ENCODE results near the gene IKBKE.

IKBKE gene

DNA sequence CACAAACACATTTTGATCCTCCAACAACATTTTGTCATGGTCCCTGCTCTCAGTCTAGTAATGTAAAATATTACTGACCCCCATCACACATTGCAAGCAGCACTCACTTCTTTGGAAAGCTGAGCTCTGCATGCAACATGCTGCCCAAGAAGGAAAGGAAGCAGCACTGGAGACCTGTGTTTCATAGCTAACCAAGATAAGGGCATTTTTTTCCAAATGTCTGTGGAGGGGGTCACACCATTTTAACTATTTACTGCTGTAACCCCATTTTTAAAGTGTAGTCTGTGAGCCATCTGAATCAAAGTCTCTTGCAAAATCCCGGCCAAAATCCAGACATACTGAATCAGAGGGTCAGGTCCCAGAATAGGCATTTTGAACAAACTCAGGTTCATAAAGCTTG is 32.5 kb downstream of the IKBKE start:
- peaks cover 4% of the 10 kb centered on the region for H3K4me1 ChIP-seq (ENCODE audit: control insufficient read depth, insufficient read depth, low read length, poor library complexity, severe bottlenecking)
- H3K36me3 ChIP-seq (ENCODE audit: control insufficient read depth, insufficient read depth, low read length), result peaks cover 19% of the 10 kb centered on the region
- no peak overlapping the region for H3K27ac ChIP-seq (ENCODE audit: insufficient read depth, low read length, poor library complexity, severe bottlenecking)
- no peak for DNase-seq
- H3K27me3 ChIP-seq (replicated peaks; ENCODE audit: control insufficient read depth, insufficient read depth, low read length, poor library complexity, severe bottlenecking), result no peaks in the 10 kb centered on the region
- no peaks in the 10 kb centered on the region for H3K9me3 ChIP-seq (ENCODE audit: control insufficient read depth, low read length)
- no peak overlapping the region for H3K4me3 ChIP-seq (ENCODE audit: insufficient read depth, low read depth, low read length, poor library complexity, severe bottlenecking)

GRCh38 chr1:206503591-206504362 is 33.5 kb downstream of the IKBKE start:
- Histone ChIP-seq H3K27ac (ENCODE audit: insufficient read depth, low read length, poor library complexity, severe bottlenecking) (no peak overlapping the region), H3K36me3 (ENCODE audit: control insufficient read depth, insufficient read depth, low read length) (peaks cover 11% of the 10 kb centered on the region), H3K27me3 (replicated peaks; ENCODE audit: control insufficient read depth, insufficient read depth, low read length, poor library complexity, severe bottlenecking) (peaks cover 7% of the 10 kb centered on the region), H3K9me3 (ENCODE audit: control insufficient read depth, low read length) (no peaks in the 10 kb centered on the region), H3K4me3 (ENCODE audit: insufficient read depth, low read depth, low read length, poor library complexity, severe bottlenecking) (no peak overlapping the region), H3K4me1 (ENCODE audit: control insufficient read depth, insufficient read depth, low read length, poor library complexity, severe bottlenecking) (peaks cover 13% of the 10 kb centered on the region)
- no peak for DNase-seq

- H3K4me3 ChIP-seq (ENCODE audit: insufficient read depth, low read depth, low read length, poor library complexity, severe bottlenecking), result no peak overlapping the region
- no peak for DNase-seq
- peaks cover 13% of the 10 kb centered on the region for H3K4me1 ChIP-seq (ENCODE audit: control insufficient read depth, insufficient read depth, low read length, poor library complexity, severe bottlenecking)
- H3K9me3 ChIP-seq (ENCODE audit: control insufficient read depth, low read length), result no peaks in the 10 kb centered on the region
- H3K27ac ChIP-seq (ENCODE audit: insufficient read depth, low read length, poor library complexity, severe bottlenecking), result no peak overlapping the region
- H3K36me3 ChIP-seq (ENCODE audit: control insufficient read depth, insufficient read depth, low read length), result peaks cover 9% of the 10 kb centered on the region
- H3K27me3 ChIP-seq (replicated peaks; ENCODE audit: control insufficient read depth, insufficient read depth, low read length, poor library complexity, severe bottlenecking), result peaks cover 7% of the 10 kb centered on the region
These were observed 34.1 kb downstream of the IKBKE start for GRCh38 chr1:206504363-206504713.

DNA sequence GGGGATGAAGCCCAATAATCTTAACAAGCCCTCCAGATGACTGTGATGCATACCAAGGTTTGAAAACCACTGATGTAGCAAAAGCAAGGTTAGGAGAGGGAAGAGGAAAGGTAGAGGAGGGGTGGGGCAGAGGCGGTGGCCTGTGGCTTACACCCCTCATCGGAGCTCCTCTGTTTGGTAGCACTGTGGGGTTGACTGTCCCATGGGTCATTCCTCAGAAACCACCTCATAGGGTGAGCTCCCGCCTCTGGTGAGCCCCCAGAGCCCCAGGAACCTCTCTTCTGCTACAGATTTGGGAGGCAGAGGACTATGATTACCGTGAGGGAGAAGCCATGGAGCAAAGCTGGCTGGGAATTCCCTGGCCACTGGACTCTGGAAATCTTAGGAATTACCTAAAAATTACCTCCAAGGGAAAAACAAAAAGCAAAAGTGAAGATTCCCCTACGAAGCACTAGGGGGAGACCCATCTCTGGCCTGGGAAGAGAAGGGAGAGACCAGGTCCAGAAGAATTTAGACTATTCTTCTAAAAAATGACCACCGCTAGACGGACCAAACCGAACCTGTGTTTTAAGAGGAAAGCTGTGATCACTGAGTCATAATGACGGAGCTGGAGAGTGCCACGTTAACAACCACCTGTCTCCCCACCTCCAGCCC is 35.6 kb downstream of the IKBKE start:
- Histone ChIP-seq H3K27me3 (replicated peaks; ENCODE audit: control insufficient read depth, insufficient read depth, low read length, poor library complexity, severe bottlenecking) (peaks cover 7% of the 10 kb centered on the region), H3K4me1 (ENCODE audit: control insufficient read depth, insufficient read depth, low read length, poor library complexity, severe bottlenecking) (peaks cover 13% of the 10 kb centered on the region), H3K4me3 (ENCODE audit: insufficient read depth, low read depth, low read length, poor library complexity, severe bottlenecking) (no peak overlapping the region), H3K9me3 (ENCODE audit: control insufficient read depth, low read length) (no peaks in the 10 kb centered on the region), H3K27ac (ENCODE audit: insufficient read depth, low read length, poor library complexity, severe bottlenecking) (no peak overlapping the region), H3K36me3 (ENCODE audit: control insufficient read depth, insufficient read depth, low read length) (peaks cover 3% of the 10 kb centered on the region)
- DNase-seq, result no peak

DNA sequence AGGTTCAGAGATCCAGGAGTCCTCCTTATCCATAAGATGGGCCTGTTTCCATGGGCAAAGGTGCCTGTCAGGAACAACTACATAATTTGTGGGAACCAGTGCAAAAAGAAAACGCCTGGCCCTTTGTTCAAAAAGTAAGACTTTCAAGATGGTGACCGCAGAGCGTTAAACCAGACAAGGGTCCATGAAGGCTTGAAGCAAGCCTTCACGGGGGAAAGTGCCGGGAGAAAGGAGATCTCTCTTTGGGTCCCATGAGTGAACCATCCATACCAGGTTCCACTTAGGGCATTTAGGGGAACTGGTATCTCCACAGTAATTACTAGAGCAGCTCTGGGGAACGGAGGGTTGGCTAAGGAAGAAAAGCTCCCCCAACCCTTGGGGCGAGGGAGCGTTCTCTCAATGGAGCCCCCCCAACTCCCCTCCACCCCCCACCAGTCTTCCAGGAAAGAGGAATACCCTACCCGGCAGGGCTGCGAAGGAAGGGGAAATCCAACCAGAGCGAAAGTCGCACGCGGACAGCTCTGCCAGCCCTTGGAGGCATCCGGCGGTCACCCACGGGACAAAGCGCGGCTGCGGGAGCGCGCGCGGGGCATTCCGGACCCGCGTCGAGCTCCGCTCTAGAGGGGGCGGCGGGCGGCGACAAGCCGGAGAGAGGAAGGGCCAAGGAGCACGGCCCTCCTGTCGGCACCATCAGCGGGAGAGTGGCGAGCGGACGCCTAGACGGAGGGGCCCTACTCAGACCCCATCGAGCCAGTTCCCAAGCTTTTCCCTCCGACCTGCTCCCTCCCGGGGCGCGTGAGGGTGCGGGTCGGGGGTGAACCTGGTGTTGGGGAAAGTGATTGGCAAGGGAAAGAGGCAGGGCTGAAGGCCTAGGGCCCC is 36.4 kb downstream of the IKBKE start:
- no peaks in the 10 kb centered on the region for H3K36me3 ChIP-seq (ENCODE audit: control insufficient read depth, insufficient read depth, low read length)
- peak in 1 of 3 donors; percentile 8 for DNase-seq
- no peaks in the 10 kb centered on the region for H3K9me3 ChIP-seq (ENCODE audit: control insufficient read depth, low read length)
- H3K27ac ChIP-seq (ENCODE audit: insufficient read depth, low read length, poor library complexity, severe bottlenecking), result no peak overlapping the region
- H3K4me1 ChIP-seq (ENCODE audit: control insufficient read depth, insufficient read depth, low read length, poor library complexity, severe bottlenecking), result peaks cover 13% of the 10 kb centered on the region
- H3K27me3 ChIP-seq (replicated peaks; ENCODE audit: control insufficient read depth, insufficient read depth, low read length, poor library complexity, severe bottlenecking), result peaks cover 7% of the 10 kb centered on the region
- peak overlapping the region; percentile 62 for H3K4me3 ChIP-seq (ENCODE audit: insufficient read depth, low read depth, low read length, poor library complexity, severe bottlenecking)

DNA sequence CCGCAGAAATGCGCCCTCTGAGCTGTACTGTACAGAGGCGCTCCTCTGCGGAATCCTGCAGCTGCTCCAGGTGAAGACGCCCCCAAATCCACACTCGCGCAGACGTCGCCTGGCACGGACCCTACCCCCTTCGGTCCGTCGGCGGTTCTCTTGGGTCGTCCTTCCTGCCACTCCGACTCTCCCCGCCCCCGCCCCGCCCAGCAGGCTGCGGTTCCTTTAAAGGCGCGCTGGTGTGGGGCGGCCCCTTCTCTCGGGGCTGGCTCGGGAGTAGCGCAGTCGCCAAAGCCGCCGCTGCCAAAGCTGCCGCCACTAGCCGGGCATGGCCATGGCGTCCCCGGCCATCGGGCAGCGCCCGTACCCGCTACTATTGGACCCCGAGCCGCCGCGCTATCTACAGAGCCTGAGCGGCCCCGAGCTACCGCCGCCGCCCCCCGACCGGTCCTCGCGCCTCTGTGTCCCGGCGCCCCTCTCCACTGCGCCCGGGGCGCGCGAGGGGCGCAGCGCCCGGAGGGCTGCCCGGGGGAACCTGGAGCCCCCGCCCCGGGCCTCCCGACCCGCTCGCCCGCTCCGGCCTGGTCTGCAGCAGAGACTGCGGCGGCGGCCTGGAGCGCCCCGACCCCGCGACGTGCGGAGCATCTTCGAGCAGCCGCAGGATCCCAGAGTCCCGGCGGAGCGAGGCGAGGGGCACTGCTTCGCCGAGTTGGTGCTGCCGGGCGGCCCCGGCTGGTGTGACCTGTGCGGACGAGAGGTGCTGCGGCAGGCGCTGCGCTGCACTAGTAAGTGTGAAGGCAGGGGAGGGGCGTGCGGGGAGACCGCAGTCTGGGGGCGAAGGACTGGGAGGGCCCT is 37.2 kb downstream of the IKBKE start, which contains the start of gene RASSF5:
RASSF5 (plus strand) TSS at position 248 of the 846 bp plus-strand sequence; CDS start at position 320, 72 bp downstream.
- H3K27ac ChIP-seq (ENCODE audit: insufficient read depth, low read length, poor library complexity, severe bottlenecking), result no peak within 1 kb of the TSS
- peaks cover 7% of the 10 kb centered on the region for H3K27me3 ChIP-seq (replicated peaks; ENCODE audit: control insufficient read depth, insufficient read depth, low read length, poor library complexity, severe bottlenecking)
- H3K4me3 ChIP-seq (ENCODE audit: insufficient read depth, low read depth, low read length, poor library complexity, severe bottlenecking), result peak within 1 kb of the TSS; percentile 62
- no peaks in the 10 kb centered on the region for H3K36me3 ChIP-seq (ENCODE audit: control insufficient read depth, insufficient read depth, low read length)
- DNase-seq, result peak; percentile 63 to 68 (median 65)
- H3K4me1 ChIP-seq (ENCODE audit: control insufficient read depth, insufficient read depth, low read length, poor library complexity, severe bottlenecking), result peaks cover 13% of the 10 kb centered on the region
- H3K9me3 ChIP-seq (ENCODE audit: control insufficient read depth, low read length), result no peaks in the 10 kb centered on the region

- peaks cover 13% of the 10 kb centered on the region for H3K4me1 ChIP-seq (ENCODE audit: control insufficient read depth, insufficient read depth, low read length, poor library complexity, severe bottlenecking)
- H3K27me3 ChIP-seq (replicated peaks; ENCODE audit: control insufficient read depth, insufficient read depth, low read length, poor library complexity, severe bottlenecking), result peaks cover 7% of the 10 kb centered on the region
- H3K9me3 ChIP-seq (ENCODE audit: control insufficient read depth, low read length), result no peaks in the 10 kb centered on the region
- H3K36me3 ChIP-seq (ENCODE audit: control insufficient read depth, insufficient read depth, low read length), result no peaks in the 10 kb centered on the region
- no peak for DNase-seq
- H3K27ac ChIP-seq (ENCODE audit: insufficient read depth, low read length, poor library complexity, severe bottlenecking), result no peak overlapping the region
- H3K4me3 ChIP-seq (ENCODE audit: insufficient read depth, low read depth, low read length, poor library complexity, severe bottlenecking), result peak overlapping the region; percentile 62
These were observed 38.0 kb downstream of the IKBKE start for GRCh38 chr1:206508130-206508889.

- no peaks in the 10 kb centered on the region for H3K36me3 ChIP-seq (ENCODE audit: control insufficient read depth, insufficient read depth, low read length)
- H3K4me1 ChIP-seq (ENCODE audit: control insufficient read depth, insufficient read depth, low read length, poor library complexity, severe bottlenecking), result peaks cover 10% of the 10 kb centered on the region
- no peak for DNase-seq
- H3K27ac ChIP-seq (ENCODE audit: insufficient read depth, low read length, poor library complexity, severe bottlenecking), result no peak overlapping the region
- H3K4me3 ChIP-seq (ENCODE audit: insufficient read depth, low read depth, low read length, poor library complexity, severe bottlenecking), result no peak overlapping the region
- H3K27me3 ChIP-seq (replicated peaks; ENCODE audit: control insufficient read depth, insufficient read depth, low read length, poor library complexity, severe bottlenecking), result peaks cover 7% of the 10 kb centered on the region
- no peaks in the 10 kb centered on the region for H3K9me3 ChIP-seq (ENCODE audit: control insufficient read depth, low read length)
These were observed 38.7 kb downstream of the IKBKE start for GRCh38 chr1:206508956-206509355.
